CD14-positive monocyte (primary cell): ENCODE results near the gene ANKRD13D. TPM values are rescaled to one million over a fixed set of nuclear protein-coding genes. Genes with fewer than 3 reads are reported as not detected.

Experiments used
- DNase-seq, 3 donors: peaks; one replicate each; pipeline ENCODE4 v3.0.0-alpha.2; 2011 to 2022
- H2AFZ ChIP-seq: 2 replicates; pipeline ENCODE4 v1.6.0; 2012; ENCODE audit warnings: mild to moderate bottlenecking, low read depth, low read length, inconsistent platforms; ENCODE audit not compliant: insufficient read depth, poor library complexity, severe bottlenecking
- H3K27ac ChIP-seq, 2 donors: 1 replicate in 1 of 2; 2 replicates in 1 of 2; pipeline ENCODE4 v1.5.1; 2012 to 2013; ENCODE audit warnings: low read length in 2 of 2, control low read depth in 1 of 2, inconsistent platforms in 1 of 2, low read depth in 1 of 2, mild to moderate bottlenecking in 1 of 2
- H3K27me3 ChIP-seq, 2 donors: one replicate each; pipeline versions ENCODE4 v1.6.0 to v1.6.1; 2011 to 2013; ENCODE audit warnings: low read length in 2 of 2; ENCODE audit not compliant: control insufficient read depth in 2 of 2, insufficient read depth in 2 of 2
- H3K36me3 ChIP-seq, 2 donors: replicated peaks in 1 of 2; 1 replicate in 1 of 2; 2 replicates in 1 of 2; pipeline versions ENCODE4 v1.5.1 to v1.6.1; 2012 to 2013; ENCODE audit warnings: low read length in 2 of 2, control low read depth in 1 of 2, inconsistent platforms in 1 of 2, mild to moderate bottlenecking in 1 of 2; ENCODE audit not compliant: insufficient read depth in 2 of 2, control insufficient read depth in 1 of 2
- H3K4me1 ChIP-seq, 2 donors: 1 replicate in 1 of 2; 2 replicates in 1 of 2; pipeline versions ENCODE4 v1.5.1 to v1.6.1; 2012 to 2013; ENCODE audit warnings: low read length in 2 of 2, control low read depth in 1 of 2, inconsistent platforms in 1 of 2, mild to moderate bottlenecking in 1 of 2, moderate library complexity in 1 of 2; ENCODE audit not compliant: insufficient read depth in 2 of 2, control insufficient read depth in 1 of 2
- H3K4me2 ChIP-seq: replicated peaks from 2 replicates; pipeline ENCODE3; 2012; ENCODE audit warnings: low read length, moderate library complexity, mild to moderate bottlenecking; ENCODE audit not compliant: poor library complexity, severe bottlenecking; ENCODE audit errors: extremely low read depth
- H3K4me3 ChIP-seq, 3 experiments: fragments of 200-600 bp in 1 of 3; sonication (generic) in 1 of 3; replicated peaks in 1 of 3; 1 replicate in 2 of 3; 2 replicates in 1 of 3; pipeline ENCODE4 v1.5.1; 2011 to 2013; ENCODE audit warnings: low read length in 3 of 3, mild to moderate bottlenecking in 3 of 3, control low read depth in 2 of 3, low read depth in 2 of 3, inconsistent platforms in 1 of 3, moderate library complexity in 1 of 3
- H3K79me2 ChIP-seq: 2 replicates; pipeline ENCODE4 v1.6.0; 2012; ENCODE audit warnings: mild to moderate bottlenecking, control low read depth, inconsistent platforms, low read length, moderate library complexity; ENCODE audit not compliant: insufficient read depth
- H3K9ac ChIP-seq: 2 replicates; pipeline ENCODE4 v1.6.0; 2017; ENCODE audit warnings: low read length, mild to moderate bottlenecking; ENCODE audit not compliant: insufficient read depth, poor library complexity, severe bottlenecking
- H3K9me3 ChIP-seq, 2 donors: replicated peaks in 1 of 2; 1 replicate in 1 of 2; 2 replicates in 1 of 2; pipeline versions ENCODE4 v1.5.1 to v1.6.1; 2012 to 2013; ENCODE audit warnings: low read length in 2 of 2, control low read depth in 1 of 2; ENCODE audit not compliant: control insufficient read depth in 1 of 2, insufficient read depth in 1 of 2
- H4K20me1 ChIP-seq: 2 replicates; pipeline ENCODE4 v1.6.0; 2012; ENCODE audit warnings: mild to moderate bottlenecking, low read length, control low read depth, moderate library complexity; ENCODE audit not compliant: insufficient read depth
- H3K27ac Mint-ChIP-seq, 7 donors: one replicate each; pipeline ENCODE4 v1.8.0; 2020; ENCODE audit warnings: mild to moderate bottlenecking in 7 of 7, mixed read lengths in 7 of 7, moderate library complexity in 6 of 7, inconsistent platforms in 2 of 7
- H3K27me3 Mint-ChIP-seq, 3 donors: one replicate each; pipeline ENCODE4 v1.8.0; 2021 to 2022; ENCODE audit warnings: low read depth in 3 of 3, mild to moderate bottlenecking in 3 of 3, mixed read lengths in 3 of 3, moderate library complexity in 3 of 3, inconsistent platforms in 1 of 3
- H3K36me3 Mint-ChIP-seq, 2 donors: one replicate each; pipeline ENCODE4 v1.8.0; 2020; ENCODE audit warnings: mixed read lengths in 2 of 2, inconsistent platforms in 1 of 2, mild to moderate bottlenecking in 1 of 2
- H3K4me1 Mint-ChIP-seq: one replicate; pipeline ENCODE4 v1.8.0; 2020; ENCODE audit warnings: mild to moderate bottlenecking, mixed read lengths
- H3K4me3 Mint-ChIP-seq, 2 donors: one replicate each; pipeline ENCODE4 v1.8.0; 2020; ENCODE audit warnings: mild to moderate bottlenecking in 2 of 2, mixed read lengths in 2 of 2, moderate library complexity in 1 of 2
- H3K9me3 Mint-ChIP-seq, 7 donors: one replicate each; pipeline ENCODE4 v1.8.0; 2020 to 2022; ENCODE audit warnings: mixed read lengths in 7 of 7, mild to moderate bottlenecking in 6 of 7, moderate library complexity in 6 of 7, inconsistent platforms in 2 of 7
- CTCF ChIP-seq: fragments of 200-600 bp; IDR thresholded peaks from one replicate; pipeline ENCODE4 v1.8.0; 2022; ENCODE audit warnings: antibody characterized with exemption, mild to moderate bottlenecking
- WGBS: methylation state at CpG from one replicate; pipeline ENCODE4 v1.1.5; 2013; ENCODE audit warnings: missing lambda C conversion rate; ENCODE audit not compliant: insufficient coverage; 5-methylcytosine and 5-hydroxymethylcytosine counted together
- intact Hi-C, 2 donors: fragments of 100-400 bp; cut with micrococcal nuclease; formaldehyde crosslinking; loops; one replicate each; pipeline versions ENCODE4 v1.15.0 to v1.15.1; 2023
- polyA plus RNA-seq, 3 donors: library from polyadenylated mRNA; depleted of rRNA in 1 of 3; unstranded in 2 of 3; stranded (reverse) in 1 of 3; fragments of 300-500 nt in 2 of 3; fragments of >200 nt in 1 of 3; fragmentation: Illumina TruSeq in 2 of 3; gene quantifications; 1 replicate in 2 of 3; 2 replicates in 1 of 3; pipeline ENCODE4 v1.2.3, GENCODE V29; 2012 to 2021

ANKRD13D gene
- polyA plus RNA-seq, 3 donors = 9.1 to 389 (median 10.3) TPM

GRCh38 chr11:67349457-67349856, 60.4 kb downstream of the ANKRD13D start:
- Mint-ChIP-seq H3K27ac (peak overlapping the region in 1 of 7 donors; percentile 28), H3K4me1 (peaks cover 39% of the 10 kb centered on the region), H3K4me3 (no peak overlapping the region), H3K36me3 (peaks cover 8 to 9% of the 10 kb centered on the region in 2 donors), H3K9me3 (no peaks in the 10 kb centered on the region), H3K27me3 (peaks cover 0 to 2% (median 0%) of the 10 kb centered on the region in 3 donors)
- Histone ChIP-seq H3K27me3 (no peaks in the 10 kb centered on the region), H3K9ac (no peak overlapping the region), H3K27ac (no peak overlapping the region), H3K4me3 (no peak overlapping the region), H3K36me3 (no peaks in the 10 kb centered on the region), H2AFZ (no peak overlapping the region), H3K4me1 (peaks cover 33 to 36% of the 10 kb centered on the region in 2 donors), H3K79me2 (peaks cover 19% of the 10 kb centered on the region), H3K4me2 (no peak overlapping the region), H4K20me1 (peaks cover 15% of the 10 kb centered on the region), H3K9me3 (no peaks in the 10 kb centered on the region)
- TF ChIP-seq CTCF = no peak
- WGBS = 92% methylated on average over 2 of the region's 2 CpGs
- DNase-seq = no peak
- intact Hi-C loops = loop anchor here in 1 of 2 donors (2.0 kb wide), 1 partner anchor 157 kb away; no protein-coding TSS in a partner anchor

- H4K20me1 ChIP-seq = peaks cover 15% of the 10 kb centered on the region
- H2AFZ ChIP-seq = no peak overlapping the region
- H3K27ac ChIP-seq = no peak overlapping the region
- no peaks in the 10 kb centered on the region for H3K36me3 ChIP-seq
- Mint-ChIP-seq H3K9me3 (no peaks in the 10 kb centered on the region), H3K27ac (peak overlapping the region in 1 of 7 donors; percentile 28), H3K36me3 (peaks cover 8 to 9% of the 10 kb centered on the region in 2 donors), H3K4me3 (no peak overlapping the region), H3K4me1 (peaks cover 43% of the 10 kb centered on the region), H3K27me3 (peaks cover 0 to 2% (median 0%) of the 10 kb centered on the region in 3 donors)
- DNase-seq = no peak
- WGBS = no CpG with 5 or more reads among the region's 4 CpGs
- no peak overlapping the region for H3K4me3 ChIP-seq
- no peak for TF ChIP-seq CTCF
- H3K79me2 ChIP-seq = peaks cover 20% of the 10 kb centered on the region
- intact Hi-C loops = loop anchor here (2.0 to 5.0 kb wide), 2 partner anchors 157 kb away; partner anchors contain the start of genes CDK2AP2 (in 1 of the 2) and PITPNM1 (in 1 of the 2)
- H3K4me1 ChIP-seq = peaks cover 38 to 41% of the 10 kb centered on the region in 2 donors
- H3K27me3 ChIP-seq = no peaks in the 10 kb centered on the region
- no peak overlapping the region for H3K4me2 ChIP-seq
- no peaks in the 10 kb centered on the region for H3K9me3 ChIP-seq
- H3K9ac ChIP-seq = no peak overlapping the region
These were observed 60.9 kb downstream of the ANKRD13D start for GRCh38 chr11:67349928-67350465.
